PC-9 (cell line): Measurements from ENCODE around the gene IFIT5.

ENCODE experiments used
- EZH2 ChIP-seq: fragments of 200-600 bp; sonication (generic); IDR thresholded peaks from 2 replicates; pipeline ENCODE4 v1.8.0; 2017; ENCODE audit warnings: antibody characterized with exemption, low read depth
- TF ChIP-seq, protein P1 (sequence below): fragments of 200-600 bp; sonication (generic); conservative IDR thresholded peaks from 2 replicates; pipeline ENCODE4 v1.6.1; 2017; ENCODE audit warnings: mixed run types, antibody characterized with exemption, mild to moderate bottlenecking, moderate library complexity

DNA sequence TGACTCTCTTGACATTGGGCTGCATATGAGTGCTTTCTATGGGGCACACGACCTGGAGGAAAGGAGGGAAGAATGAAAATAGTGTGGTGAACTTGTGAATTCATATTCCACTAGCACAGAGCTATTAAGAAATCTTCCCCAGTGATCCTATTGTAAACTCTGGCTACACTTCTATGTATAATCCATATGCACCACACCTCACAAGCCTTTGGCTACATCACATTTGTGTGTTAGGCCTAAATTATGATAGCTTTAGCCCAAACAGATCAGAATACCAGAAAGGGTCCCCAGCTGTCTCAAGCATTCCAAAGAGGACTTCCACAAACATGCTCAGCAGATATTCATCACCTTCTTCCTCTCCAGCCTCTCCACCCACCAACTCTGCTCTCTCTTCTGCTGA is 46.2 kb upstream of the IFIT5 start:
- TF ChIP-seq EZH2: no peak
- TF ChIP-seq, protein P1, sequence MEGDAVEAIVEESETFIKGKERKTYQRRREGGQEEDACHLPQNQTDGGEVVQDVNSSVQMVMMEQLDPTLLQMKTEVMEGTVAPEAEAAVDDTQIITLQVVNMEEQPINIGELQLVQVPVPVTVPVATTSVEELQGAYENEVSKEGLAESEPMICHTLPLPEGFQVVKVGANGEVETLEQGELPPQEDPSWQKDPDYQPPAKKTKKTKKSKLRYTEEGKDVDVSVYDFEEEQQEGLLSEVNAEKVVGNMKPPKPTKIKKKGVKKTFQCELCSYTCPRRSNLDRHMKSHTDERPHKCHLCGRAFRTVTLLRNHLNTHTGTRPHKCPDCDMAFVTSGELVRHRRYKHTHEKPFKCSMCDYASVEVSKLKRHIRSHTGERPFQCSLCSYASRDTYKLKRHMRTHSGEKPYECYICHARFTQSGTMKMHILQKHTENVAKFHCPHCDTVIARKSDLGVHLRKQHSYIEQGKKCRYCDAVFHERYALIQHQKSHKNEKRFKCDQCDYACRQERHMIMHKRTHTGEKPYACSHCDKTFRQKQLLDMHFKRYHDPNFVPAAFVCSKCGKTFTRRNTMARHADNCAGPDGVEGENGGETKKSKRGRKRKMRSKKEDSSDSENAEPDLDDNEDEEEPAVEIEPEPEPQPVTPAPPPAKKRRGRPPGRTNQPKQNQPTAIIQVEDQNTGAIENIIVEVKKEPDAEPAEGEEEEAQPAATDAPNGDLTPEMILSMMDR: no peak
